IMR-90 (cell line): ENCODE data around the gene MAML3. TPM values are rescaled to one million over a fixed set of nuclear protein-coding genes. Genes with fewer than 3 reads are reported as not detected.

Source experiments
- ATAC-seq: fragments of 200-7000 bp; cut with Tn5 transposase; 2 replicates; pipeline ENCODE4 v1.9.1; 2020; ENCODE audit warnings: low read depth, mild to moderate bottlenecking, moderate library complexity
- BruUV-seq: library from RNA; stranded (reverse); fragments of 400-500 nt; replicated peaks from 2 replicates; lab custom pipeline; 2021; lab: Mats Ljungman, UMichigan
- CTCF ChIA-PET: fragments of 300-600 bp; formaldehyde crosslinking; extraction: SDS; loops from one replicate; lab custom pipeline; 2021; ENCODE audit warnings: antibody characterized with exemption; lab: Yijun Ruan, JAX
- POLR2A ChIA-PET: fragments of 300-600 bp; sonication (Branson Sonifier 250); formaldehyde crosslinking; loops from one replicate; lab custom pipeline; 2022; ENCODE audit warnings: antibody characterized with exemption; ENCODE audit not compliant: unreplicated experiment; lab: Charles Lee
- DNase-seq: peaks from one replicate; pipeline ENCODE4 v3.0.0; 2013
- H2AFZ ChIP-seq: replicated peaks from 2 replicates; pipeline ENCODE3; 2013; ENCODE audit warnings: low read length, mild to moderate bottlenecking; ENCODE audit not compliant: poor library complexity
- H2AK5ac ChIP-seq: 2 replicates; pipeline ENCODE4 v1.6.1; 2013; ENCODE audit warnings: low read depth, low read length, inconsistent platforms
- H2AK9ac ChIP-seq: replicated peaks from 2 replicates; pipeline ENCODE3; 2013; ENCODE audit warnings: mild to moderate bottlenecking, low read depth, low read length, moderate library complexity; ENCODE audit not compliant: poor library complexity
- H2BK120ac ChIP-seq: 2 replicates; pipeline ENCODE4 v1.6.1; 2013; ENCODE audit warnings: low read depth, low read length, inconsistent platforms
- H2BK15ac ChIP-seq: 3 replicates; pipeline ENCODE4 v1.6.1; 2013; ENCODE audit warnings: low read depth, low read length, inconsistent platforms
- H2BK20ac ChIP-seq: 2 replicates; pipeline ENCODE4 v1.6.1; 2013; ENCODE audit warnings: low read depth, mild to moderate bottlenecking, inconsistent platforms, low read length, moderate library complexity
- H2BK5ac ChIP-seq: 2 replicates; pipeline ENCODE4 v1.6.1; 2013; ENCODE audit warnings: mild to moderate bottlenecking, low read depth, low read length, inconsistent platforms; ENCODE audit not compliant: poor library complexity, severe bottlenecking
- H3K14ac ChIP-seq: replicated peaks from 2 replicates; pipeline ENCODE4 v1.6.1; 2013; ENCODE audit warnings: low read depth, low read length, inconsistent platforms
- H3K18ac ChIP-seq: 2 replicates; pipeline ENCODE4 v1.6.1; 2013; ENCODE audit warnings: low read depth, low read length, control low read depth
- H3K23ac ChIP-seq: 2 replicates; pipeline ENCODE4 v1.6.1; 2013; ENCODE audit warnings: low read depth, low read length, inconsistent platforms
- H3K27ac ChIP-seq: 2 replicates; pipeline ENCODE4 v1.5.1; 2013; ENCODE audit warnings: mild to moderate bottlenecking, control low read depth, low read length; ENCODE audit not compliant: insufficient read depth
- H3K27me3 ChIP-seq: 2 replicates; pipeline ENCODE4 v1.6.1; 2013; ENCODE audit warnings: low read length; ENCODE audit not compliant: control insufficient read depth, insufficient read depth
- H3K36me3 ChIP-seq: 2 replicates; pipeline ENCODE4 v1.6.1; 2013; ENCODE audit warnings: low read length, mixed read lengths; ENCODE audit not compliant: control insufficient read depth, insufficient read depth
- H3K4ac ChIP-seq: 2 replicates; pipeline ENCODE4 v1.6.1; 2013; ENCODE audit warnings: low read depth, low read length, inconsistent platforms
- H3K4me1 ChIP-seq: 2 replicates; pipeline ENCODE4 v1.6.1; 2013; ENCODE audit warnings: low read length, mixed read lengths; ENCODE audit not compliant: control insufficient read depth, insufficient read depth
- H3K4me2 ChIP-seq: 2 replicates; pipeline ENCODE4 v1.6.1; 2013; ENCODE audit warnings: low read depth, mild to moderate bottlenecking, control low read depth, low read length, moderate library complexity
- H3K4me3 ChIP-seq: 2 replicates; pipeline ENCODE4 v1.5.1; 2013; ENCODE audit warnings: low read depth, mild to moderate bottlenecking, control low read depth, low read length, moderate library complexity; ENCODE audit not compliant: insufficient read depth
- H3K56ac ChIP-seq: 2 replicates; pipeline ENCODE4 v1.6.1; 2013; ENCODE audit warnings: low read length, inconsistent platforms; ENCODE audit not compliant: insufficient read depth; ENCODE audit errors: extremely low read depth
- H3K79me1 ChIP-seq, 2 experiments: 2 replicates each; pipeline ENCODE4 v1.6.1; 2013; ENCODE audit warnings: low read length in 2 of 2, inconsistent platforms in 1 of 2, low read depth in 1 of 2
- H3K9ac ChIP-seq: 2 replicates; pipeline ENCODE4 v1.6.1; 2013; ENCODE audit warnings: low read depth, low read length, control low read depth
- H3K9me1 ChIP-seq: 2 replicates; pipeline ENCODE4 v1.6.1; 2013; ENCODE audit warnings: low read length, inconsistent platforms; ENCODE audit not compliant: insufficient read depth
- H3K9me3 ChIP-seq: 2 replicates; pipeline ENCODE4 v1.6.1; 2013; ENCODE audit warnings: low read length; ENCODE audit not compliant: control insufficient read depth, insufficient read depth
- H4K20me1 ChIP-seq: 2 replicates; pipeline ENCODE4 v1.6.1; 2013; ENCODE audit warnings: low read length, inconsistent platforms; ENCODE audit not compliant: insufficient read depth
- H4K5ac ChIP-seq: 2 replicates; pipeline ENCODE4 v1.6.1; 2013; ENCODE audit warnings: mild to moderate bottlenecking, low read depth, low read length, control low read depth
- H4K8ac ChIP-seq, 2 experiments: 2 replicates each; pipeline ENCODE4 v1.6.1; 2013; ENCODE audit warnings: low read depth in 2 of 2, low read length in 2 of 2, control low read depth in 1 of 2, inconsistent platforms in 1 of 2
- H4K91ac ChIP-seq: 2 replicates; pipeline ENCODE4 v1.6.1; 2013; ENCODE audit warnings: low read depth, low read length, inconsistent platforms; ENCODE audit not compliant: insufficient read depth
- BHLHE40 ChIP-seq: fragments of 150-350 bp; IDR thresholded peaks from 2 replicates; pipeline ENCODE4 v1.6.1; 2016; ENCODE audit warnings: mild to moderate bottlenecking, low read depth, low read length
- CEBPB ChIP-seq: IDR thresholded peaks from 2 replicates; pipeline ENCODE4 v1.6.1; 2012; ENCODE audit warnings: low read depth, low read length, improper control_type of control experiment
- CHD1 ChIP-seq: IDR thresholded peaks from 2 replicates; pipeline ENCODE4 v1.6.1; 2012; ENCODE audit warnings: low read depth, low read length, improper control_type of control experiment
- CTCF ChIP-seq: conservative IDR thresholded peaks from 2 replicates; pipeline ENCODE4 v1.5.1; 2012; ENCODE audit warnings: mild to moderate bottlenecking, low read depth, low read length, improper control_type of control experiment
- FOS ChIP-seq: fragments of 150-350 bp; IDR thresholded peaks from 2 replicates; pipeline ENCODE4 v1.6.1; 2016; ENCODE audit warnings: low read depth, low read length
- MAFK ChIP-seq: IDR thresholded peaks from 2 replicates; pipeline ENCODE4 v1.6.1; 2012; ENCODE audit warnings: low read depth, low read length, improper control_type of control experiment
- MAZ ChIP-seq: IDR thresholded peaks from 2 replicates; pipeline ENCODE4 v1.6.1; 2012; ENCODE audit warnings: low read depth, mild to moderate bottlenecking, low read length, improper control_type of control experiment, moderate library complexity, borderline replicate concordance
- MXI1 ChIP-seq: IDR thresholded peaks from 2 replicates; pipeline ENCODE4 v1.6.1; 2012; ENCODE audit warnings: low read depth, mild to moderate bottlenecking, low read length, moderate library complexity, borderline replicate concordance
- NFE2L2 ChIP-seq: fragments of 150-350 bp; IDR thresholded peaks from 2 replicates; pipeline ENCODE4 v1.6.1; 2016; ENCODE audit warnings: low read depth, mild to moderate bottlenecking, low read length
- POLR2A ChIP-seq: IDR thresholded peaks from 2 replicates; pipeline ENCODE4 v1.6.1; 2012; ENCODE audit warnings: mild to moderate bottlenecking, low read depth, low read length
- RAD21 ChIP-seq: IDR thresholded peaks from 2 replicates; pipeline ENCODE4 v1.6.1; 2012; ENCODE audit warnings: low read length, improper control_type of control experiment
- RCOR1 ChIP-seq: IDR thresholded peaks from 2 replicates; pipeline ENCODE4 v1.6.1; 2012; ENCODE audit warnings: mild to moderate bottlenecking, low read length, improper control_type of control experiment; ENCODE audit not compliant: insufficient replicate concordance
- RFX5 ChIP-seq: IDR thresholded peaks from 2 replicates; pipeline ENCODE4 v1.8.0; 2012; ENCODE audit warnings: low read depth, mild to moderate bottlenecking, low read length, moderate library complexity
- SMC3 ChIP-seq: fragments of 150-350 bp; IDR thresholded peaks from 2 replicates; pipeline ENCODE4 v1.6.1; 2016; ENCODE audit warnings: low read depth, mild to moderate bottlenecking, antibody characterized with exemption, low read length, moderate library complexity
- WGBS, 2 experiments: methylation state at CpG; one replicate each; pipeline versions ENCODE4 v1.1.5 to v1.1.7; 2013; ENCODE audit warnings: missing lambda C conversion rate in 2 of 2; ENCODE audit not compliant: insufficient read length in 1 of 2; ENCODE audit errors: extremely low coverage in 2 of 2; 5-methylcytosine and 5-hydroxymethylcytosine counted together
- dilution Hi-C: fragments of 300-500 bp; cut with HindIII; formaldehyde crosslinking; loops from one replicate; pipeline ENCODE4 v1.14.3; 2018; ENCODE audit warnings: low sequenced_read_pairs; ENCODE audit not compliant: unreplicated experiment
- in situ Hi-C: fragments of 300-500 bp; cut with MboI; formaldehyde crosslinking; loops from 3 replicates; pipeline ENCODE4 v1.14.3; 2019; ENCODE audit warnings: low sequenced_read_pairs, inconsistent platforms, mixed read lengths
- intact Hi-C: fragments of 100-400 bp; cut with micrococcal nuclease; formaldehyde crosslinking; loops from 2 replicates; pipeline ENCODE4 v1.10.0; 2022
- polyA plus RNA-seq, 3 experiments: library from polyadenylated mRNA; depleted of rRNA; stranded (reverse); fragments of >200 nt; gene quantifications; 2 replicates each; pipeline ENCODE4 v1.2.3, GENCODE V29; 2012; ENCODE audit warnings: low replicate concordance in 1 of 3
- total RNA-seq: library from RNA; depleted of rRNA; stranded (reverse); fragments of >200 nt; gene quantifications from 2 replicates; pipeline ENCODE4 v1.2.3, GENCODE V29; 2012
- TF ChIP-seq, protein P1 (sequence below): fragments of 150-350 bp; IDR thresholded peaks from 2 replicates; pipeline ENCODE4 v1.6.1; 2016; ENCODE audit warnings: low read depth, mild to moderate bottlenecking, low read length, moderate library complexity, borderline replicate concordance
- TF ChIP-seq, protein P2 (sequence below): fragments of 150-350 bp; IDR thresholded peaks from 2 replicates; pipeline ENCODE4 v1.6.1; 2017; ENCODE audit warnings: mild to moderate bottlenecking, antibody characterized with exemption, low read length, low read depth

Gene MAML3
- total and polyA plus RNA-seq, 2 of the 4 experiments (the other 2 are of a cell fraction) = 0.90 to 1.7 TPM

DNA sequence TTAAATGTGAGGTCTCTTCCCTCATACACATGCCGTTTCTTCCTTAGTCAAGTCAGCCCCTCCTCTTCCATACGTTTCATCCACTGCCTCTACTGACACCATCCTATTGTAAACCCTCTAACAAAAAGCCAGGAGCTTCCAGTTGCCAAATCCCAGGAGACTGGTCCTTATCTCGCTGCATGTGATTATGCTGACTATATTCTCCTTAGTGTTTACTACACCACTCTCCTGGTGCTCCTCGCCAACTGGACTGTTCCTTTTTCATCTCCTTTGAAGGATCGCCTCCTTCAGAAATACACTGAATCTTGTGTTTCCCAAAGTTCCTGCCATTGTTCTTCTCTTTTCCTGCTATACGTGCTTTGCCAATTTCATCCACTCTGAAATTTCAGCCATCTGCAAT is 27.7 kb downstream of the MAML3 start:
- ATAC-seq = no peak
- ChIA-PET POLR2A (no interaction called here), CTCF (no interaction called here)
- Histone ChIP-seq H2AFZ (no peak overlapping the region), H2BK15ac (0 out of 3 replicates have a peak overlapping the region, but pooled peaks have one; percentile 57), H3K36me3 (no peaks in the 10 kb centered on the region), H3K4me3 (no peak overlapping the region), H3K56ac (no peak overlapping the region), H3K9ac (no peak overlapping the region), H2BK20ac (no peak overlapping the region; the same call in 1 of the 2 replicates), H3K9me1 (0 out of 2 replicates have a peak, but pooled peaks cover 2% of the 10 kb centered on the region), H3K23ac (no peak overlapping the region), H3K9me3 (no peaks in the 10 kb centered on the region), H4K20me1 (no peaks in the 10 kb centered on the region), H3K14ac (no peak overlapping the region), H3K79me1 (peaks cover 0 to 23% of the 10 kb centered on the region in 2 experiments; a peak in 2 of 4 replicates), H3K27ac (no peak overlapping the region), H2AK9ac (peak overlapping the region; percentile 25), H3K18ac (no peak overlapping the region), H3K27me3 (no peaks in the 10 kb centered on the region), H2BK5ac (no peak overlapping the region), H4K91ac (no peak overlapping the region), H4K8ac (no peak overlapping the region), H2BK120ac (no peak overlapping the region), H4K5ac (no peak overlapping the region), H3K4ac (no peak overlapping the region), H2AK5ac (no peak overlapping the region), H3K4me2 (no peak overlapping the region), H3K4me1 (peaks cover 2% of the 10 kb centered on the region; the same call in 1 of the 2 replicates)
- no peak for DNase-seq
- in situ Hi-C loops = no loop called here
- TF ChIP-seq RCOR1 = no peak
- no peak for TF ChIP-seq MAFK
- TF ChIP-seq BHLHE40 = no peak
- no peak for TF ChIP-seq POLR2A
- TF ChIP-seq SMC3 = no peak
- no peak for TF ChIP-seq RAD21
- TF ChIP-seq CEBPB = no peak
- no peak for TF ChIP-seq NFE2L2
- no peak for TF ChIP-seq MAZ
- no peak for TF ChIP-seq MXI1
- no peak for TF ChIP-seq RFX5
- TF ChIP-seq, protein P1, sequence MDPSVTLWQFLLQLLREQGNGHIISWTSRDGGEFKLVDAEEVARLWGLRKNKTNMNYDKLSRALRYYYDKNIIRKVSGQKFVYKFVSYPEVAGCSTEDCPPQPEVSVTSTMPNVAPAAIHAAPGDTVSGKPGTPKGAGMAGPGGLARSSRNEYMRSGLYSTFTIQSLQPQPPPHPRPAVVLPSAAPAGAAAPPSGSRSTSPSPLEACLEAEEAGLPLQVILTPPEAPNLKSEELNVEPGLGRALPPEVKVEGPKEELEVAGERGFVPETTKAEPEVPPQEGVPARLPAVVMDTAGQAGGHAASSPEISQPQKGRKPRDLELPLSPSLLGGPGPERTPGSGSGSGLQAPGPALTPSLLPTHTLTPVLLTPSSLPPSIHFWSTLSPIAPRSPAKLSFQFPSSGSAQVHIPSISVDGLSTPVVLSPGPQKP = no peak
- TF ChIP-seq CHD1 = no peak
- no peak for TF ChIP-seq FOS
- no peak for TF ChIP-seq CTCF
- TF ChIP-seq, protein P2, sequence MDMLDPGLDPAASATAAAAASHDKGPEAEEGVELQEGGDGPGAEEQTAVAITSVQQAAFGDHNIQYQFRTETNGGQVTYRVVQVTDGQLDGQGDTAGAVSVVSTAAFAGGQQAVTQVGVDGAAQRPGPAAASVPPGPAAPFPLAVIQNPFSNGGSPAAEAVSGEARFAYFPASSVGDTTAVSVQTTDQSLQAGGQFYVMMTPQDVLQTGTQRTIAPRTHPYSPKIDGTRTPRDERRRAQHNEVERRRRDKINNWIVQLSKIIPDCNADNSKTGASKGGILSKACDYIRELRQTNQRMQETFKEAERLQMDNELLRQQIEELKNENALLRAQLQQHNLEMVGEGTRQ = no peak
- no TSS peak for BruUV-seq
- WGBS, 2 experiments = 86% methylated on average over 5 of the region's 6 CpGs; no CpG with 5 or more reads in 1 of the 2 experiments
- dilution Hi-C loops = no loop called here
- intact Hi-C loops = no loop called here
